ENCODE results near the gene CWC27. TPM values are rescaled to one million over a fixed set of nuclear protein-coding genes. Genes with fewer than 3 reads are reported as not detected.

CWC27 gene
- total RNA-seq, 2 donors from 2014 or later: 8.5 to 12.5 TPM

GRCh38 chr5:64869419-64869818, 100.7 kb downstream of the CWC27 start:
- TF ChIP-seq POLR2AphosphoS5 (IDR thresholded peaks at IDR 0.05) (no peak), POLR2A (IDR thresholded peaks at IDR 0.05) (no peak), CTCF (IDR thresholded peaks at IDR 0.05) (no peak)
- no peak overlapping the region for H3K4me3 ChIP-seq
- intact Hi-C loops (cut with DNase I): no loop called here
- no peaks in the 10 kb centered on the region for H3K36me3 ChIP-seq
- H3K27ac ChIP-seq: no peak overlapping the region
- no peak for DNase-seq (ENCODE audit: low spot score)
- H3K27me3 ChIP-seq (replicated peaks; ENCODE audit: insufficient read depth): no peaks in the 10 kb centered on the region
- WGBS: 67% methylated on average over 1 of the region's 1 CpG
- H3K4me1 ChIP-seq (replicated peaks): no peaks in the 10 kb centered on the region
- H3K9me3 ChIP-seq: no peaks in the 10 kb centered on the region

GRCh38 chr5:64872044-64872443, 103.3 kb downstream of the CWC27 start:
- no peak for DNase-seq (ENCODE audit: low spot score)
- Histone ChIP-seq H3K9me3 (no peaks in the 10 kb centered on the region), H3K36me3 (no peaks in the 10 kb centered on the region), H3K4me1 (replicated peaks) (no peaks in the 10 kb centered on the region), H3K27me3 (replicated peaks; ENCODE audit: insufficient read depth) (no peaks in the 10 kb centered on the region), H3K4me3 (no peak overlapping the region), H3K27ac (no peak overlapping the region)
- 91% methylated on average over 1 of the region's 1 CpG for WGBS
- intact Hi-C loops (cut with DNase I): no loop called here
- TF ChIP-seq POLR2AphosphoS5 (IDR thresholded peaks at IDR 0.05) (no peak), POLR2A (IDR thresholded peaks at IDR 0.05) (no peak), CTCF (IDR thresholded peaks at IDR 0.05) (no peak)

GRCh38 chr5:64873441-64873840, 104.7 kb downstream of the CWC27 start:
- TF ChIP-seq CTCF (IDR thresholded peaks at IDR 0.05) (no peak), POLR2A (IDR thresholded peaks at IDR 0.05) (no peak), POLR2AphosphoS5 (IDR thresholded peaks at IDR 0.05) (no peak)
- no peak for DNase-seq (ENCODE audit: low spot score)
- H3K36me3 ChIP-seq: no peaks in the 10 kb centered on the region
- no peaks in the 10 kb centered on the region for H3K4me1 ChIP-seq (replicated peaks)
- H3K27ac ChIP-seq: no peak overlapping the region
- H3K4me3 ChIP-seq: no peak overlapping the region
- intact Hi-C loops (cut with DNase I): no loop called here
- no peaks in the 10 kb centered on the region for H3K9me3 ChIP-seq
- no peaks in the 10 kb centered on the region for H3K27me3 ChIP-seq (replicated peaks; ENCODE audit: insufficient read depth)

GRCh38 chr5:64874753-64875152, 106.0 kb downstream of the CWC27 start:
- no peak overlapping the region for H3K4me3 ChIP-seq
- no peak overlapping the region for H3K27ac ChIP-seq
- intact Hi-C loops (cut with DNase I): no loop called here
- H3K4me1 ChIP-seq (replicated peaks): no peaks in the 10 kb centered on the region
- no peaks in the 10 kb centered on the region for H3K27me3 ChIP-seq (replicated peaks; ENCODE audit: insufficient read depth)
- no peak for DNase-seq (ENCODE audit: low spot score)
- no peak for TF ChIP-seq POLR2AphosphoS5 (IDR thresholded peaks at IDR 0.05)
- no peak for TF ChIP-seq POLR2A (IDR thresholded peaks at IDR 0.05)
- TF ChIP-seq CTCF (IDR thresholded peaks at IDR 0.05): no peak
- no peaks in the 10 kb centered on the region for H3K9me3 ChIP-seq
- H3K36me3 ChIP-seq: no peaks in the 10 kb centered on the region

- no peaks in the 10 kb centered on the region for H3K36me3 ChIP-seq
- H3K4me1 ChIP-seq (replicated peaks): no peaks in the 10 kb centered on the region
- TF ChIP-seq POLR2A (IDR thresholded peaks at IDR 0.05) (no peak), POLR2AphosphoS5 (IDR thresholded peaks at IDR 0.05) (no peak), CTCF (IDR thresholded peaks at IDR 0.05) (no peak)
- intact Hi-C loops (cut with DNase I): no loop called here
- no peaks in the 10 kb centered on the region for H3K9me3 ChIP-seq
- 30% methylated on average over 1 of the region's 1 CpG for WGBS
- H3K4me3 ChIP-seq: no peak overlapping the region
- no peaks in the 10 kb centered on the region for H3K27me3 ChIP-seq (replicated peaks; ENCODE audit: insufficient read depth)
- no peak for DNase-seq (ENCODE audit: low spot score)
- H3K27ac ChIP-seq: no peak overlapping the region
These were observed 107.5 kb downstream of the CWC27 start for GRCh38 chr5:64876203-64876602.
